SU-DHL-6 (cell line): Measurements from ENCODE around the gene PLAC1.

Experiments
- H2AFZ ChIP-seq: fragments of 200-600 bp; sonication (generic); 2 replicates; pipeline ENCODE4 v1.6.1; 2014; ENCODE audit warnings: low read depth, mild to moderate bottlenecking, moderate library complexity, mixed read lengths, antibody characterized with exemption, low read length; ENCODE audit not compliant: severe bottlenecking
- H3F3A ChIP-seq: fragments of 200-600 bp; shearing (Covaris generic); 2 replicates; pipeline ENCODE4 v1.6.0; 2016; ENCODE audit warnings: antibody characterized with exemption, mild to moderate bottlenecking; ENCODE audit not compliant: insufficient read depth
- H3K27ac ChIP-seq: fragments of 200-600 bp; sonication (generic); 2 replicates; pipeline ENCODE4 v1.5.1; 2016; ENCODE audit warnings: low read depth, mild to moderate bottlenecking, low read length, moderate library complexity, mixed read lengths
- H3K27me3 ChIP-seq: fragments of 200-600 bp; sonication (generic), shearing (Covaris generic); 2 replicates; pipeline ENCODE4 v1.6.0; 2014; ENCODE audit warnings: mild to moderate bottlenecking, low read length
- H3K36me3 ChIP-seq: fragments of 200-600 bp; sonication (generic); 2 replicates; pipeline ENCODE4 v1.6.1; 2014; ENCODE audit warnings: mild to moderate bottlenecking, low read length, mixed read lengths
- H3K4me2 ChIP-seq: fragments of 300-600, 200-600 bp; shearing (Covaris generic), sonication (generic); 2 replicates; pipeline ENCODE4 v1.6.0; 2014; ENCODE audit warnings: low read length, low read depth, mild to moderate bottlenecking; ENCODE audit not compliant: poor library complexity, severe bottlenecking
- H3K4me3 ChIP-seq: fragments of 200-600 bp; sonication (generic); 2 replicates; pipeline ENCODE4 v1.5.1; 2014; ENCODE audit warnings: antibody characterized with exemption, low read length, mild to moderate bottlenecking, mixed read lengths; ENCODE audit not compliant: insufficient read depth, poor library complexity, severe bottlenecking
- H3K79me2 ChIP-seq: fragments of 200-600 bp; sonication (generic); 2 replicates; pipeline ENCODE4 v1.6.1; 2014; ENCODE audit warnings: mild to moderate bottlenecking, low read length, moderate library complexity; ENCODE audit not compliant: insufficient read depth
- H3K9ac ChIP-seq: fragments of 200-600 bp; sonication (generic); 2 replicates; pipeline ENCODE4 v1.7.0; 2014; ENCODE audit warnings: mild to moderate bottlenecking, low read length
- H3K9me2 ChIP-seq: fragments of 200-600 bp; sonication (generic); replicated peaks from 2 replicates; pipeline ENCODE4 v1.6.1; 2014; ENCODE audit warnings: low read length; ENCODE audit not compliant: insufficient read depth
- H3K9me3 ChIP-seq: fragments of 200-600 bp; sonication (generic); 2 replicates; pipeline ENCODE4 v1.6.1; 2014; ENCODE audit warnings: low read length, mixed read lengths; ENCODE audit not compliant: insufficient read depth
- H4K20me1 ChIP-seq: fragments of 200-600 bp; sonication (generic); 2 replicates; pipeline ENCODE4 v1.6.1; 2014; ENCODE audit warnings: low read depth, mild to moderate bottlenecking, antibody characterized with exemption, low read length, moderate library complexity, mixed read lengths
- EZH2phosphoT487 ChIP-seq: fragments of 200-600 bp; sonication (generic), shearing (Covaris generic); conservative IDR thresholded peaks from 2 replicates; pipeline ENCODE4 v1.6.1; 2018; ENCODE audit warnings: mild to moderate bottlenecking, antibody characterized with exemption, low read length, moderate library complexity, mixed read lengths
- TF ChIP-seq, protein P1 (sequence below): fragments of 200-600 bp; sonication (generic); IDR thresholded peaks from one replicate; pipeline ENCODE4 v1.5.1; 2017; ENCODE audit warnings: antibody characterized with exemption, mild to moderate bottlenecking, low read length, moderate library complexity; ENCODE audit not compliant: insufficient read depth, poor library complexity, severe bottlenecking

Gene PLAC1

DNA sequence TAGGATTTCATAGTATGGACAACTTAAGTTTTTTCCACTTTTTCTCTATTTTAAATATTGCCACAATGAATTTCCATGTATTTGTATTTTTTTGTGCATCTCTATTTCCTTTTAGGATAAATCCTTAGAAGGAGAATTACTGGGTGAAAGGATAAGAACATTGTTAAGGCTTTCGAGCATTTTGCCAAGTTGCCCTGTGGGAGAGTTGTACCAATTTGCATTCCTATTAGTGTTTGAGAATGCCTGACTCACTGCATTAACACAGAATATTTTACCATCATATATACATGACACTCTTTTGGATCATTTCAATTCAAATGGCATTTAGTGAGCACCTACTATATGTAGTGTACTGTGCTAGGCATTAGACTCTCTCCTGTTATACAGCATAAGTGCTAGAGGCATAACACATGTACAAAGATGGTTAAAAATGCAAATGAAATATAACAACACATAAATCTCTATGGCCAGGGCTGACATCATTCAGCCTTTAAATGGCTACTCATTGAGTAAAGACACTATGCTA lies 57.0 kb downstream of the PLAC1 start:
- H3K27ac ChIP-seq, result no peak overlapping the region
- H3F3A ChIP-seq, result no peaks in the 10 kb centered on the region
- no peaks in the 10 kb centered on the region for H4K20me1 ChIP-seq
- no peaks in the 10 kb centered on the region for H3K79me2 ChIP-seq
- H3K36me3 ChIP-seq, result no peaks in the 10 kb centered on the region
- no peaks in the 10 kb centered on the region for H3K27me3 ChIP-seq
- no peak overlapping the region for H2AFZ ChIP-seq
- H3K4me2 ChIP-seq, result no peak overlapping the region
- no peak overlapping the region for H3K9ac ChIP-seq
- no peak for TF ChIP-seq EZH2phosphoT487
- TF ChIP-seq, protein P1, sequence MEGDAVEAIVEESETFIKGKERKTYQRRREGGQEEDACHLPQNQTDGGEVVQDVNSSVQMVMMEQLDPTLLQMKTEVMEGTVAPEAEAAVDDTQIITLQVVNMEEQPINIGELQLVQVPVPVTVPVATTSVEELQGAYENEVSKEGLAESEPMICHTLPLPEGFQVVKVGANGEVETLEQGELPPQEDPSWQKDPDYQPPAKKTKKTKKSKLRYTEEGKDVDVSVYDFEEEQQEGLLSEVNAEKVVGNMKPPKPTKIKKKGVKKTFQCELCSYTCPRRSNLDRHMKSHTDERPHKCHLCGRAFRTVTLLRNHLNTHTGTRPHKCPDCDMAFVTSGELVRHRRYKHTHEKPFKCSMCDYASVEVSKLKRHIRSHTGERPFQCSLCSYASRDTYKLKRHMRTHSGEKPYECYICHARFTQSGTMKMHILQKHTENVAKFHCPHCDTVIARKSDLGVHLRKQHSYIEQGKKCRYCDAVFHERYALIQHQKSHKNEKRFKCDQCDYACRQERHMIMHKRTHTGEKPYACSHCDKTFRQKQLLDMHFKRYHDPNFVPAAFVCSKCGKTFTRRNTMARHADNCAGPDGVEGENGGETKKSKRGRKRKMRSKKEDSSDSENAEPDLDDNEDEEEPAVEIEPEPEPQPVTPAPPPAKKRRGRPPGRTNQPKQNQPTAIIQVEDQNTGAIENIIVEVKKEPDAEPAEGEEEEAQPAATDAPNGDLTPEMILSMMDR, result no peak
- no peaks in the 10 kb centered on the region for H3K9me2 ChIP-seq
- no peak overlapping the region for H3K4me3 ChIP-seq
- no peaks in the 10 kb centered on the region for H3K9me3 ChIP-seq

DNA sequence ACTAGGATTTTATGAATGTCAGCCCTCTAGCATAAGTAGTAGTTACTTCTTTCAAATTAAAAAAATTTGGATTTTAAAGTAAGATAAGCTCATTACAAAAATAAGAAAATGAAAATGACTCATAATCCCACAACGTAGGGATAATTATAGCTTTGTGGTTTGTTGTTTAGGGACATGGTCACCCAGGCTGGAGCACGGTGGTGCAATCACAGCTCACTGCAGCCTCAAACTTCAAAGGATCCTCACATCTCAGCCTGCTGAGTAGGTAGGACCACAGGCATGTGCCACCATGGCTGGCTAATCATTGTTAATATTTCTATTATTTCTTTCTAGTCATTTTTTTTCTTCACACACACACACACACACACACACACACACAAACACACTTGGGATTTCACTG lies 57.6 kb downstream of the PLAC1 start:
- H3K36me3 ChIP-seq, result no peaks in the 10 kb centered on the region
- H3K27ac ChIP-seq, result no peak overlapping the region
- no peaks in the 10 kb centered on the region for H3K27me3 ChIP-seq
- no peaks in the 10 kb centered on the region for H4K20me1 ChIP-seq
- H3K4me3 ChIP-seq, result no peak overlapping the region
- no peaks in the 10 kb centered on the region for H3F3A ChIP-seq
- no peak for TF ChIP-seq EZH2phosphoT487
- TF ChIP-seq, protein P1, result no peak
- no peaks in the 10 kb centered on the region for H3K79me2 ChIP-seq
- no peak overlapping the region for H2AFZ ChIP-seq
- H3K9ac ChIP-seq, result no peak overlapping the region
- no peaks in the 10 kb centered on the region for H3K9me3 ChIP-seq
- H3K9me2 ChIP-seq, result no peaks in the 10 kb centered on the region
- no peak overlapping the region for H3K4me2 ChIP-seq

DNA sequence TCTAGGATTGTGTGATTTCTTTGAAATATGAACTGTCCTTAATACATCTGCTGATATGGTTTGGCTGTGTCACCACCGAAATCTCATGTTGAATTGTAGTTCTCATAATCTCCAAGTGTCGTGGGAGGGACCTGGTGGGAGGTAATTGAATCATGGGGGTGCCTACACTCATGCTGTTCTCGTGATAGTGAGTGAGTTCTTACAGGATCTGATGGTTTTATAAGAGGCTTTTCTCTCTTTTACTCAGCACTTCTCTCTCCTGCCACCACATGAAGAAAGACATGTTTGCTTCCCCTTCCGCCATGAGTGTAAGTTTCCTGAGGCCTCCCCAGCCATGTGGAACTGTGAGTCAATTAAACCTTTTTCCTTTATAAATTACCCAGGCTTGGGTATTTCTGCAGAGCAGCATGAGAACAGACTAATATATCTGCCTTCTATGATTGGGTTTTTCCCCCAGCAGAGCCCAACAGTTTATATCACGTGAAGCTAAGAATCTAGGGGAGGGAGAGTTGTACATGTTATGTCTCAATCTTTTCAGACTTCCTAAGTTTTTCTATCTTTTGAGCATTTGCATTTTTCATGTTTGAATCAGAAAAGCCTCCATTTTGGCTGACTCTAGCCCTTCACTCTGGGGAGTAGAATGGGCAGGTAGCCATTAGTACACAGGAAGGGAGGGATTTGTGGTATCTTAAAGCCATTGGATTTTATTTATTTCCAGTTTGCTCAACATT lies 58.9 kb downstream of the PLAC1 start:
- no peaks in the 10 kb centered on the region for H4K20me1 ChIP-seq
- no peak overlapping the region for H3K4me3 ChIP-seq
- H3K9ac ChIP-seq, result no peak overlapping the region
- TF ChIP-seq, protein P1, result no peak
- no peak for TF ChIP-seq EZH2phosphoT487
- no peaks in the 10 kb centered on the region for H3K36me3 ChIP-seq
- no peak overlapping the region for H3K27ac ChIP-seq
- no peaks in the 10 kb centered on the region for H3K27me3 ChIP-seq
- H3K79me2 ChIP-seq, result no peaks in the 10 kb centered on the region
- H3F3A ChIP-seq, result no peaks in the 10 kb centered on the region
- H3K9me2 ChIP-seq, result no peaks in the 10 kb centered on the region
- no peaks in the 10 kb centered on the region for H3K9me3 ChIP-seq
- H3K4me2 ChIP-seq, result no peak overlapping the region
- H2AFZ ChIP-seq, result no peak overlapping the region
